Measurements from ENCODE around the gene KIF6.

Gene KIF6

GRCh38 chr6:39367700-39368099 lies 357.5 kb downstream of the KIF6 start:
- no peaks in the 10 kb centered on the region for H3K36me3 Mint-ChIP-seq (ENCODE audit: low read depth)
- peaks cover 9% of the 10 kb centered on the region for H3K27me3 Mint-ChIP-seq
- H3K4me3 Mint-ChIP-seq: no peak overlapping the region
- no peaks in the 10 kb centered on the region for H3K9me3 Mint-ChIP-seq
- peak overlapping the region; percentile 0 for H3K27ac Mint-ChIP-seq
- no peaks in the 10 kb centered on the region for H3K4me1 Mint-ChIP-seq (ENCODE audit: low read depth)

- peaks cover 9% of the 10 kb centered on the region for H3K27me3 Mint-ChIP-seq
These were observed 358.1 kb downstream of the KIF6 start for GRCh38 chr6:39366931-39367618.

GRCh38 chr6:39365281-39366074 lies 359.7 kb downstream of the KIF6 start:
- Mint-ChIP-seq H3K4me3 (no peak overlapping the region), H3K27me3 (peaks cover 9% of the 10 kb centered on the region)

More at GRCh38 chr6:39366931-39367618, 358.1 kb downstream of the KIF6 start:
- Mint-ChIP-seq H3K4me3 (no peak overlapping the region), H3K9me3 (no peaks in the 10 kb centered on the region), H3K36me3 (ENCODE audit: low read depth) (no peaks in the 10 kb centered on the region), H3K27ac (no peak overlapping the region), H3K4me1 (ENCODE audit: low read depth) (no peaks in the 10 kb centered on the region)

GRCh38 chr6:39363280-39363679 lies 361.9 kb downstream of the KIF6 start:
- Mint-ChIP-seq H3K4me3 (no peak overlapping the region), H3K27ac (no peak overlapping the region), H3K4me1 (ENCODE audit: low read depth) (no peaks in the 10 kb centered on the region), H3K36me3 (ENCODE audit: low read depth) (no peaks in the 10 kb centered on the region), H3K9me3 (no peaks in the 10 kb centered on the region), H3K27me3 (peaks cover 3% of the 10 kb centered on the region)

More at GRCh38 chr6:39365281-39366074, 359.7 kb downstream of the KIF6 start:
- Mint-ChIP-seq H3K27ac (no peak overlapping the region), H3K36me3 (ENCODE audit: low read depth) (no peaks in the 10 kb centered on the region), H3K4me1 (ENCODE audit: low read depth) (no peaks in the 10 kb centered on the region), H3K9me3 (no peaks in the 10 kb centered on the region)

GRCh38 chr6:39362487-39362865 lies 362.7 kb downstream of the KIF6 start:
- Mint-ChIP-seq H3K4me3 (no peak overlapping the region), H3K27ac (no peak overlapping the region), H3K9me3 (no peaks in the 10 kb centered on the region), H3K4me1 (ENCODE audit: low read depth) (no peaks in the 10 kb centered on the region), H3K36me3 (ENCODE audit: low read depth) (no peaks in the 10 kb centered on the region), H3K27me3 (peaks cover 3% of the 10 kb centered on the region)

- Mint-ChIP-seq H3K9me3 (no peaks in the 10 kb centered on the region), H3K4me3 (no peak overlapping the region), H3K27ac (no peak overlapping the region), H3K4me1 (ENCODE audit: low read depth) (no peaks in the 10 kb centered on the region), H3K27me3 (peaks cover 3% of the 10 kb centered on the region), H3K36me3 (ENCODE audit: low read depth) (no peaks in the 10 kb centered on the region)
These were observed 363.3 kb downstream of the KIF6 start for GRCh38 chr6:39361657-39362486.

- Mint-ChIP-seq H3K4me1 (ENCODE audit: low read depth) (no peaks in the 10 kb centered on the region), H3K27me3 (peaks cover 3% of the 10 kb centered on the region), H3K4me3 (no peak overlapping the region), H3K9me3 (no peaks in the 10 kb centered on the region), H3K27ac (no peak overlapping the region), H3K36me3 (ENCODE audit: low read depth) (no peaks in the 10 kb centered on the region)
These were observed 364.8 kb downstream of the KIF6 start for GRCh38 chr6:39360378-39360777.

GRCh38 chr6:39357998-39358686 lies 367.1 kb downstream of the KIF6 start:
- H3K4me3 Mint-ChIP-seq: no peak overlapping the region
- no peaks in the 10 kb centered on the region for H3K9me3 Mint-ChIP-seq
- H3K27ac Mint-ChIP-seq: no peak overlapping the region
- peaks cover 1% of the 10 kb centered on the region for H3K27me3 Mint-ChIP-seq
- H3K4me1 Mint-ChIP-seq (ENCODE audit: low read depth): no peaks in the 10 kb centered on the region
- no peaks in the 10 kb centered on the region for H3K36me3 Mint-ChIP-seq (ENCODE audit: low read depth)

GRCh38 chr6:39353698-39354315 lies 371.4 kb downstream of the KIF6 start:
- Mint-ChIP-seq H3K9me3 (no peaks in the 10 kb centered on the region), H3K4me1 (ENCODE audit: low read depth) (no peaks in the 10 kb centered on the region), H3K27ac (no peak overlapping the region), H3K4me3 (no peak overlapping the region), H3K36me3 (ENCODE audit: low read depth) (no peaks in the 10 kb centered on the region), H3K27me3 (no peaks in the 10 kb centered on the region)

GRCh38 chr6:39350723-39351505 lies 374.3 kb downstream of the KIF6 start:
- Mint-ChIP-seq H3K4me1 (ENCODE audit: low read depth) (no peaks in the 10 kb centered on the region), H3K9me3 (no peaks in the 10 kb centered on the region), H3K4me3 (no peak overlapping the region), H3K36me3 (ENCODE audit: low read depth) (no peaks in the 10 kb centered on the region), H3K27ac (no peak overlapping the region), H3K27me3 (no peaks in the 10 kb centered on the region)

GRCh38 chr6:39348740-39349139 lies 376.5 kb downstream of the KIF6 start:
- Mint-ChIP-seq H3K27ac (no peak overlapping the region), H3K4me1 (ENCODE audit: low read depth) (no peaks in the 10 kb centered on the region), H3K9me3 (no peaks in the 10 kb centered on the region), H3K27me3 (no peaks in the 10 kb centered on the region), H3K4me3 (no peak overlapping the region), H3K36me3 (ENCODE audit: low read depth) (no peaks in the 10 kb centered on the region)

- no peaks in the 10 kb centered on the region for H3K27me3 Mint-ChIP-seq
- no peak overlapping the region for H3K27ac Mint-ChIP-seq
- no peaks in the 10 kb centered on the region for H3K9me3 Mint-ChIP-seq
- H3K4me3 Mint-ChIP-seq: no peak overlapping the region
- H3K36me3 Mint-ChIP-seq (ENCODE audit: low read depth): no peaks in the 10 kb centered on the region
- H3K4me1 Mint-ChIP-seq (ENCODE audit: low read depth): peaks cover 3% of the 10 kb centered on the region
These were observed 377.2 kb downstream of the KIF6 start for GRCh38 chr6:39347906-39348585.

- no peak overlapping the region for H3K4me3 Mint-ChIP-seq
- H3K36me3 Mint-ChIP-seq (ENCODE audit: low read depth): no peaks in the 10 kb centered on the region
- H3K27me3 Mint-ChIP-seq: no peaks in the 10 kb centered on the region
- peaks cover 3% of the 10 kb centered on the region for H3K4me1 Mint-ChIP-seq (ENCODE audit: low read depth)
- H3K27ac Mint-ChIP-seq: no peak overlapping the region
- H3K9me3 Mint-ChIP-seq: no peaks in the 10 kb centered on the region
These were observed 378.0 kb downstream of the KIF6 start for GRCh38 chr6:39347206-39347605.
